OCI-LY1 (cell line): ENCODE results near the gene CEP83.

Experiments
- EZH2 ChIP-seq: fragments of 200-600 bp; sonication (generic), shearing (Covaris generic); IDR thresholded peaks from 2 replicates; pipeline ENCODE4 v1.8.0; 2017; ENCODE audit warnings: borderline replicate concordance, mixed run types, mild to moderate bottlenecking, antibody characterized with exemption, low read length, moderate library complexity, mixed read lengths
- TF ChIP-seq, protein P1 (sequence below): fragments of 200-600 bp; sonication (generic), shearing (Covaris generic); IDR thresholded peaks from 2 replicates; pipeline ENCODE4 v1.5.1; 2017; ENCODE audit warnings: mild to moderate bottlenecking, antibody characterized with exemption, low read length, moderate library complexity, mixed read lengths

DNA sequence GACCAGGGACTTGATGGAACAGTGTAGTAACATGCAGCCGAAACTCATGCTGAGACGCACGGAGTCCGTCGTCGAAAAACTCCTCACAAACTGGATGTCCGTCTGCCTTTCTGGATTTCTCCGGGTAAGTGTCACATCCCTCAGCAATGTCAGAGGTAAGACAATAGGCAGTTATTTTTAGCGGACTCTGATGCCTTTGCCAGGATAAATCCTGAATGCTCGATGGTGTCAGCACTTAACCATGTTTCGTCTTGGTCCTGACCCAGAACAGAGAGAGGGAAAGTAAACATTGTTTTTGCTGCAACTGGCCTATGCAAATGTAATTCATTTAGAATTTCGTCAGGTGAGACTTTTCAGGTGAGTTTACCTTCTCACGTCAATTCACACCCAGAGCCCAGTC, 198.9 kb downstream of the CEP83 start:
- TF ChIP-seq, protein P1, sequence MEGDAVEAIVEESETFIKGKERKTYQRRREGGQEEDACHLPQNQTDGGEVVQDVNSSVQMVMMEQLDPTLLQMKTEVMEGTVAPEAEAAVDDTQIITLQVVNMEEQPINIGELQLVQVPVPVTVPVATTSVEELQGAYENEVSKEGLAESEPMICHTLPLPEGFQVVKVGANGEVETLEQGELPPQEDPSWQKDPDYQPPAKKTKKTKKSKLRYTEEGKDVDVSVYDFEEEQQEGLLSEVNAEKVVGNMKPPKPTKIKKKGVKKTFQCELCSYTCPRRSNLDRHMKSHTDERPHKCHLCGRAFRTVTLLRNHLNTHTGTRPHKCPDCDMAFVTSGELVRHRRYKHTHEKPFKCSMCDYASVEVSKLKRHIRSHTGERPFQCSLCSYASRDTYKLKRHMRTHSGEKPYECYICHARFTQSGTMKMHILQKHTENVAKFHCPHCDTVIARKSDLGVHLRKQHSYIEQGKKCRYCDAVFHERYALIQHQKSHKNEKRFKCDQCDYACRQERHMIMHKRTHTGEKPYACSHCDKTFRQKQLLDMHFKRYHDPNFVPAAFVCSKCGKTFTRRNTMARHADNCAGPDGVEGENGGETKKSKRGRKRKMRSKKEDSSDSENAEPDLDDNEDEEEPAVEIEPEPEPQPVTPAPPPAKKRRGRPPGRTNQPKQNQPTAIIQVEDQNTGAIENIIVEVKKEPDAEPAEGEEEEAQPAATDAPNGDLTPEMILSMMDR = no peak
- TF ChIP-seq EZH2 = no peak
